Fibroblast of upper back skin (primary cell): Measurements from ENCODE around the gene TM7SF2.

Experiments used
- DNase-seq: peaks from one replicate; pipeline ENCODE4 v3.0.0-alpha.2; 2013

Gene TM7SF2

GRCh38 chr11:65111744-65112545 lies at the start of gene TM7SF2:
Gene TM7SF2 (plus strand): TSS chr11:65111872. CDS start chr11:65112016, 144 bp downstream.
- peak; percentile 84 for DNase-seq

- DNase-seq, result no peak
Measured at GRCh38 chr11:65063532-65063931, 48.1 kb upstream of the TM7SF2 start.

DNA sequence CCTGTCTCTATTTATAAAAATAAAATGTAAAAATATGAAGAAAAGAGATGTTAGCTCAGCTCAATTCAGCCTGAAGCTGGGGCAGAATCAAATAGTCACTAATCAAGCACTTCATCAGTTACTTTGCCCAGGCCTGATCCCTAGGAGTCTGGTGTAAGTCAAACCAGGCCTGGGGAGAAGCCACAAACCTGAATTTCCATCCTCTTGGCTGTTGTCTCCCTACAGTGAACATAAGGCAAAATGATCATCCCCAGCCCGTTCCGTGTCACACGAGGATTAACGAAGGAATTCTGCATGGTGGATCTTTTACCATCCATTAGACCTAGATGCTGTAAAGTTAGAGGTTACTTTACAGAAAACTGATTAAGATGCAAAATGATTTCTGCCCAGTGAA lies 46.8 kb upstream of the TM7SF2 start:
- no peak for DNase-seq

DNA sequence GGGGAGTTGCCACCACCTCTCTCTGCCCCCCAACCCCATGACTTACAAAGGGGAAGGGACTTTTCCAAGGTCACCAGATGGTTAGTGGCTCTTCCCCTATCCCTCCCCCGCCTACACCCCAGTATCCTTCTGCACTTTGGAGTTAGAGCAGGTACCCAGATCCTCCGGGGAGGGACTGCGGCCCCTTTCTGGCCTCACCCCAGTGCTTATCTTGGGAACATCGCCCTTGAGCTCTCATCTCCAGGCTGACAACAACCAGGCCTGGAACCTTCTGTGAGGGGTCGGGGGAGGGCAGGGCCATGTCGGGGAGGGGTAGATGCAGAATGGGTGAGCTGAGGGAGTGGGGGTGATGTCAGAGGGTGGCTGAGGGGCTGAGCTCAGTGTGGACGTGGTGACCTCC lies 45.8 kb upstream of the TM7SF2 start:
- DNase-seq, result no peak

GRCh38 chr11:65066315-65066714 lies 45.4 kb upstream of the TM7SF2 start:
- no peak for DNase-seq

GRCh38 chr11:65066805-65067291 lies 44.8 kb upstream of the TM7SF2 start:
- no peak for DNase-seq

DNA sequence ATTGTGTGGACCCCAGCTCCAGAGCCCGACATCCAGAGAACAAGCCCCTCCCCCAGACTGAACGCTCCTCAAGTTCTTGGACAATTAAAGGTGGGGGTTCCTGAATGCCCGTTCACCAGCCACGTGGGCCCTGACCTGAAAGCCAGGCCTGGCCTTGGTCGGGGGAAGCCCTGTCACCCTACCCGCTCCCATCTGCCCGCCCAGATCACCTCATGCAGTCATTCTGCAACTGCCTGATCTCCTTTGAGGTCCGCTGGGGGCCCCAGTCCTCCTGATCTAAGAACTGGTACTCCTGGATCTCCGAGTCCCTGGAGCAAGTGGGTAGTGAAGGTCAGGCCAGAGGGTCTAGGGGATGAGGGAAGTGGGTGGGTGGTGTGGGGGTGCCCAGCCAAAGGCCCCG lies 44.2 kb upstream of the TM7SF2 start:
- DNase-seq, result no peak

- no peak for DNase-seq
Measured at GRCh38 chr11:65069217-65069616, 42.5 kb upstream of the TM7SF2 start.

DNA sequence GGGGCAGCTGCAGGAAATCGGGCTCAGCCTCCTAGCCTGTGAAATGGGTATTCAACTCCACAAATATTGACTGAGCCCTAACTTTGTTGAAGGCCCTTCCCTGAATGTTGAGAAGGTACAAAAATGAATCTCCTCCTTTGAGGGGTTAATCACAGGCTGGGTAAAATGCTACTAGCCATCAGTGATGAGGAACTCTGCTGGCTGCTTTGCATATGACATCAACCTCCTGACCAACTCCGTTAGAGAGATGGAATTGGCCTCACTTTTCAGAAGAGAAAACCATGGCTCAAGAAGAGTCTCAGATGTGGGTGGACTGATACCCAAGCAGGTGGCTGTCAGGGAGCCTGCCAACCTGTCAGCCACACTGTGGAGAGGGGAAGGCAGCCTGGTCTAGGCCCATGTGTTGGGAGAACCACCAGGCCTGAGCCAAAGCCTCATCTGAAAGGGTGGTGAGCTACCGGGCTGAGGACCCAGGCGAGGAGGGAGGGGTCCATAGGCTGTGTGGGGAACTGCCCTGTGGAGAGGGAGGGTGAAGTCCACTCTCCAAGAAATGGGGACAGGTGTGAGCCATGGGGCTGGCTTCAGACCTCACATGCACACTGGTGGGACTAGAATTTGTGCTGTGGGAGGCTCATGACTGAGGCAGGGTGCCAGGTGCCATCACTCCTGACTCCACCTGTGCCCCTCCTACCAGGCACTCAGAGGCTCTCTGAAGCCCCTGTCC lies 39.6 kb upstream of the TM7SF2 start:
- DNase-seq, result no peak

DNA sequence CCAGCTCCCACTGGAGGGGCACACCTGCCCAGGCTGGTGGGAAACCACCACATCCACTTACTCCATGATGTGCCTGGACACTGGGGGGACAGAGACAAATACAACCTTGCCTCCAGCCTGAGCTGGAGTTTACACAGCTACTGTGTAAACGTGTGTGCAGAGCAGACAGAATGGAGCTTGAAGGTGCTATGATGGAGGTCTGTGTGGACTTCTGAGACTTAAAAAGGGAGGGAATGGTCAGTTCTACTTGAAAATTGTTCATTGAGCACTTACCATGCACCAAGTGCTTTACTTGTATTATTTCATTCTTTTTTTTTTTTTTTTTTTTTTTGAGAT lies 39.1 kb upstream of the TM7SF2 start:
- DNase-seq, result no peak

DNA sequence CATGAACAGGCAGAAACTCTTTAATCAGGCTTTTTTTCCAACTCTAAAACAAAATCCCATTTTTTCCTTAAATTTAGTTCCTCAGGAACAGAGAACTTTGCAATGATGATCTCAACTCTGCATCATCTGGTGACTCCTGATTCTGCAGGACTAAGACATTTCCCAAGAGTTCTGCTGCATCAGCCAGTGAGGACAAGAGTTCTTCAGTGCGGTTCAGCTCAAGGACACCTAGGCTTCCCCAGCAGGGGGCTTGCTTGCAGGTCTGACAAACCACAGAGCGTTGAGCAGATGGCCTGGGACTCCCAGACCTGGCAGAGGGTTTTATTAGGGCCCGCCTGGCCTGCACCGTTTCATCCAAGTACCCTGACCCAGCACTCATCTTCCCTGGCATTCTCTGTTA lies 34.2 kb upstream of the TM7SF2 start:
- no peak for DNase-seq

DNA sequence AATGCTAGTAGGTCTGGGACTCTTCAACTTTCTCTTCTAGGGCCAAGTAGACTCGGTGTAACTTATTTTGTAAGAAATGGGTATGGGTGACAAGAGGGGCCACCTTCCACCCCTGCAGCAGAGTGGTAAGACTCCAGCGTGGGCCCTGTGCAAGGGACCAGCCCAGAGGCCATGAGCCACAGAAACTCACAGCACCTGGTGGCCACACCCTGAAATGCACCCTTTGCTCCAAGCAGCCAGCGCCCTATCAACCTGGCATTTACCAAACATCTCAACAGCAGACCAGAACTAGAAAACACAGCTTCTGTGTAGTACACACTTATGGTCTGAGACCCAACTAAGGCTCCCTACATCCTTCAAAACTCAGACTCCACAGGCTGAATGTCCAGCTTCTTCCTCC lies 33.5 kb upstream of the TM7SF2 start:
- peak; percentile 14 for DNase-seq

- no peak for DNase-seq
Measured at GRCh38 chr11:65078786-65079342, 32.8 kb upstream of the TM7SF2 start.

DNA sequence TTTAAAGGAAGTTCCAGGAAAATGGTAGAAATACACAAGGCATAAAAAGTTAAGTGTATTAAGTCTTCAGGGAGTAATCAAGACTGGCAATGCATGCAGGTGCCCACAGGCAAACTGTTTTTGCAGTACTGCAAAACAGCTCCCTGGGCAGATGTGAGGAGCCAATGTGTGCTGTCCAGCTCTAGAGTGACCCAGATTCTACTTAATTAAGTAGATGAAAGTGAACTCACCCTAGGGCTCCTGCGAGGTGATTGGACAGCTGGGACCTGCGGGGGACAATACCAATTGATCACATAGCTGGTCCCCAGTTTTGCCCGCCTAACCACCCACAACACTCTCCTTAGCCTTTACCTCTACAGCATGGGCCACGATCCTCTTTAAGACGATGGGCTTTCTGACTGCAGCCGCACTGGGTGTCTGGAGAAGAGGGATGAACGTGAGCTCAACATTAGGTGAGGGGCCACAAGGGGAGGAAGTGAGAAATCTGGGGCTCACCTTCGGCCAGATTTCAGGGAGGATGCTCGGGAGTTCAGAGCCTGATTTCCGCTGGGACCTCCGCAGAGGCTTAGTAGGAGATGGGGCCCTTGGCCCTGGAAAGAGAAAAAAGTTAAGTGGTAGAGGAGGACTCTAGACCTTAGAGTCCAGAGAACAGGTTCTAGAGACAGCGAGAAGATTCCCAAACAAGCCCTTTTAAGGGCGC lies 28.4 kb upstream of the TM7SF2 start:
- DNase-seq, result no peak

GRCh38 chr11:65083834-65084597 lies 27.7 kb upstream of the TM7SF2 start, which contains the start of the genes CDCA5 and ZFPL1:
Gene CDCA5 (minus strand): TSS chr11:65084040. CDS start chr11:65083978, 62 bp downstream.
Gene ZFPL1 (plus strand): TSS chr11:65084222. CDS start chr11:65084699, 477 bp downstream.
- DNase-seq, result peak; percentile 95

- DNase-seq, result no peak
Measured at GRCh38 chr11:65084598-65085375, 26.9 kb upstream of the TM7SF2 start.

DNA sequence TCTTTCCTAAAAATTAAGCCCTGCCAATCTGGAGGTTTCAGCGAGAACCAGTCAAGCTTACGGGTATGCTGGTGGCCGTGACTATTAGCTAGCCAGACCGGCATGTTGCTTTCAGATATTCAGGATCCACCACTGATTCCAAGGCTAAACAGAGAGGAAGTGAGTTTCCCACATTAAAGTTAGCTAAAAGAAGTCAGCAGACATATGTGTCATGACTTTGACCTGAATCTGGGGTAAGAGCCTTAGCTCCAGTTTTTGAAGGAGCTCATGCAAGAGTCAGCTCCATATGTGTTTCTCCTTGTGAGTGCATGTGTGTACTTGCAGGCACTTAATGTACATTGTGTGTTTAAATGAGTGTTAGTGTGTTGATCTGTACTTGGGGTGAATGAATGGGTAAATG lies 26.2 kb upstream of the TM7SF2 start:
- DNase-seq, result no peak

GRCh38 chr11:65086809-65087208 lies 24.9 kb upstream of the TM7SF2 start:
- DNase-seq, result no peak

GRCh38 chr11:65087216-65087615 lies 24.5 kb upstream of the TM7SF2 start:
- DNase-seq, result no peak

DNA sequence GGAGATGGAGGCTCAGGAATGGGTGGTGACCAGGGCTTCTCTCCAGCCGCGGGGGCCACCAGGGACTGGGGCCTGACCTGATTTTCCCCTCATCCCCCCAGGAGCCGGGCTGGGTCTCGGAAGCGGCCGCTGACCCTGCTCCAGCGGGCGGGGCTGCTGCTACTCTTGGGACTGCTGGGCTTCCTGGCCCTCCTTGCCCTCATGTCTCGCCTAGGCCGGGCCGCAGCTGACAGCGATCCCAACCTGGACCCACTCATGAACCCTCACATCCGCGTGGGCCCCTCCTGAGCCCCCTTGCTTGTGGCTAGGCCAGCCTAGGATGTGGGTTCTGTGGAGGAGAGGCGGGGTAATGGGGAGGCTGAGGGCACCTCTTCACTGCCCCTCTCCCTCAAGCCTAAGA lies 23.8 kb upstream of the TM7SF2 start:
- DNase-seq, result no peak

DNA sequence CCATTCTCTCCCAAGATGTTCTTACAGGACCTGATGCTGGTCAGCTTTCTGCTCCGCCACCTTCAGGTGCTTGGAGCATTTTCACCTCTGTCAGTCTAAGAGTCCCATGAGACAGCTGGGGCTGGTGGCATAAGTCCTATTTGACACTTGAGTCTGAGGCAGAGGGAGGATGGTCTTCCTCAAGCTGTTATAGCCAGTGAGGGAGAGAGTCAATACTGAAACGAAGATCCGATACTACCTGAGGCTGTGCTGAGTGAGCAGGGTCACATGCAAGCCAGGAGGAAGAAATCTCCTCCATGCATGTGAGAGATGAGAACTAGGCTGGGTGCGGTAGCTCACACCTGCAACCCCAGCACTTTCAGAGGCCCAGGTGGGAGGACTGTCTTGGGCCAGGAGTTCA lies 22.1 kb upstream of the TM7SF2 start:
- DNase-seq, result no peak

- no peak for DNase-seq
Measured at GRCh38 chr11:65090628-65091027, 21.0 kb upstream of the TM7SF2 start.
